CD4-positive, alpha-beta T cell treated with Interleukin-21 for 1 hour (primary cell): ENCODE results near the gene RGSL1.
A peak's percentile ranks its signal among the peaks of the same experiment; 100 is the strongest.

Source experiments
- DNase-seq: peaks from one replicate; pipeline ENCODE4 v3.0.0-alpha.2; 2020

Gene RGSL1

DNA sequence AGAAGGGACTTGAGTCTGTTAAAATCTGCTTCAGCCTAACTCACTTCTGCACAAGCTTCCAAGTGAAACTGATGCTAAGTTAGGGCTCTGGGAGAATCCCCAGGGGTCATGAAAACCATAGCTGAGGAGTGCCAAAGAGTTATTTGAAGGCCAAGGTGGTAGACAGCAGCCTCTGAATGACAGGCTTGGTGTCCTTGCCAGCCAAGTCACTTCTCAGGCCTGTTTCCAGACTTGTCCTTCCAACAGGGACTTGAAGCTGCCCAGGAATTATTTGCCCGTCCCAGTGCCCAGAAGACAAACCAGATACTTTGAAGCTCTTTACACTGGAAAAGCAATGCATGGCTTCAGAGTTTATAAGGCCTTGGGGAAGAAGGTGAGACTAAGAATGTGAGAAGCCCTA, 105.5 kb downstream of the RGSL1 start:
- DNase-seq, result no peak

DNA sequence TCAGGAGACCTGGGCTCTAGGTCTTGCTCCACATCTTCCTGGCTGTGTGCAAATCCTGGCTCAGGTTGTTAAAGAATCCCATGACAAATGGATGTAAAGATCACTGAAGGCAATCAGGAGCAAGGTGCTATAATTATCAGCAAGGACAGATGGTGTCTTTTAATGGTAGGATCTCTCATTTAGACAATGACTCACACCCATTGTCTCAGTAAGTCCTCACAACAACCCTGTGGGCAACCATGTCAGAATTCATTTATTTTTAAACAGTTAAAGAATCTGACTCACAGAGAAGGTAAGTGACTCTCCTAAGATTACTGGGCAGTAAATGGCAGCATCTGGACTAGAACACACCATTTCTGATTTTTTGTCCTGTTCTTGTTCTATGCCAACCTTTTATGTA, 106.3 kb downstream of the RGSL1 start:
- no peak for DNase-seq

DNA sequence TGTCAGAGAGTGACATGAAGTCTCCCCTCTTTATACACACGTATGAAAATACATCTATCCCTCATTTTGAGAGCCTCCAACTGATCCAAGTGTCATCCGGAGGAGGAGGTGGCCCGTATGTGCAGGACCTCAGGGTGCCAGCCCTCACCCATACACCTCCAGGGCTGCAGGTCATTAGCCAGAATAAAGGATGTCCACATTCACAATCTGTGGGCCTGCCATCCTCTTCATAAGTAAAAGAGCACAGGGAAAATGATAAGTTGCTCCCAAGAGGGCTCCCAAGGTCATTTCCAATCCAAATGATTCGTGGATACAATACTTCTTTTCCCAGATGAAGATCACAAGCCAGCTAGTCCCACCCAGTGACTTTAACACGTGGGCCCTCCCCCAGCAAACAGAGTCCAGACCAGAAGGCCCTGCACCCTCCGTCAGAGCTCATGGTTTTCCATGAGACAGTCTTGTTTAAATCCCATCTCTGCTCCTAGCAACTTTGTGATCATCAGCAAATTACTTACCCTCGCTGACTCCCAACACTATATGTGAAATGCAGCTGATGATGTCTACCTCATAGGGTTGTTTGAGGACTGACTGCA, 110.5 kb downstream of the RGSL1 start:
- no peak for DNase-seq

- no peak for DNase-seq
Observed at GRCh38 chr1:182561456-182561855, 111.5 kb downstream of the RGSL1 start.

GRCh38 chr1:182563095-182563494, 113.1 kb downstream of the RGSL1 start:
- DNase-seq, result no peak

- no peak for DNase-seq
Observed at GRCh38 chr1:182564406-182565004, 114.6 kb downstream of the RGSL1 start.

DNA sequence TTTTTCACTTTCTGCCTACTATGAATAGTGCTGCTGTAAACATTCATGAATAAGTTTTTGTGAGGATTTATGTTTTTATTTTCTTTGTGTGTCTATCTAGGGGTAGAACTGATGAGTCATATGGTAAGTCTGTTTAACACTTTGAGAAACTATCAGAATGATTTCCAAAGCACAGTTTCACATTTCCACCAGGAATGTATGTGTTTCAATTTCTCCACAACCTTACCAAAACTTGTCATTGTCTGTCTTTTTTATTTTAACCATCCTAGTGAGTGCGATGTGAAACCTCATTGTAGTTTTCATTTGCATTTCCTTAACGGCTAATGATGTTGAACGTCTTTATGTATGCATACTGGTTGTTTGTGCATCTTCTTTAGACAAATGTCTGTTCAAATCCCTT, 115.6 kb downstream of the RGSL1 start:
- no peak for DNase-seq

DNA sequence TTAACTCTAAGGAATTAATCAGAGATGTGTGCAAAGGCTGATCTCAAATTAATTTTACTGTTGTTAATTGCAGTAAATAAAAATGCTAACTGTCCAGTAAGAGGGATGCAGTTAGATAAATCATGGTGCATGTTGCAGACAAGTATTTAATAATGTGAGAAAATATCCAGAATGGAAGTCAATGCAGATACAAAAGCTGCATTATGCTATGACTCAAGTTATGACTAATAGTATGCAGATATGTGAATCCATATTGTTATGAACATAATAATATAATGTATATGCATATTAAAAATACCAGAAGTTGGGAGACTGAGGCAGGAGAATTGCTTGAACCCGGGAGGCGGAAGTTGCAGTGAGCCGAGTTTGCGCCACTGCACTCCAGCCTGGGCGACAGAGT, 117.7 kb downstream of the RGSL1 start:
- no peak for DNase-seq

- no peak for DNase-seq
Observed at GRCh38 chr1:182568647-182569284, 118.8 kb downstream of the RGSL1 start.

DNA sequence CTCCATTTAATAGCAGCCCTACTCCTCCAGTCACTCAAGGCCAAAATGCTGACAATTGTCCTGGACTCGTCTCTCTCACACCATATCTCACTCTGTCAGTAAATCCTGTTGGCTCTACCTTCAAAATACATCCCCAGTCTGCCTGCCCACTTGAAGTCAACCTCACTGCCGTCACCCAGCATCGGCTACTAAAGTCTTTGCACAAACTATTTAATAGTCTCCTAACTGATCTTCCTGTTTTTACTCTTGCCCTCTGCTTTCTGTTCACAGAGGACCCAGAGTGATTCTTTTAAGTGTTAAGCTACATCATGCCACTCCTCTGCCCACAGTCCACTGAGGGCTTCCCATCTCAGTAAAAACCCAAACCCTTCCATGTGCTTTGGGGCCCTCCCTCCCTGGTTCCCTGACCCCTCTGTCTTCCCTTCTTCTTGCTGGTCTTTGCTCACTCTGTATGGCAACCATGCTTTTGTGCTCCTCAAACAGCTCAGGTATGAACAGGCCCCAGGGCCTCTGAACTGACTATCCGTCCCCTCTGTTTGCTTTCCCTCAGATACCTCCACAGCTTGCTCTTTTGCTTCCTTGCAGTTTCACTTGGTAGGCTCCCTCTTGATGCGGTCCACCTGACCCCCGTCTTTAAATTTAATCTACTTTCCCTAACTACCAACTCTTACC, 120.1 kb downstream of the RGSL1 start:
- DNase-seq, result no peak

DNA sequence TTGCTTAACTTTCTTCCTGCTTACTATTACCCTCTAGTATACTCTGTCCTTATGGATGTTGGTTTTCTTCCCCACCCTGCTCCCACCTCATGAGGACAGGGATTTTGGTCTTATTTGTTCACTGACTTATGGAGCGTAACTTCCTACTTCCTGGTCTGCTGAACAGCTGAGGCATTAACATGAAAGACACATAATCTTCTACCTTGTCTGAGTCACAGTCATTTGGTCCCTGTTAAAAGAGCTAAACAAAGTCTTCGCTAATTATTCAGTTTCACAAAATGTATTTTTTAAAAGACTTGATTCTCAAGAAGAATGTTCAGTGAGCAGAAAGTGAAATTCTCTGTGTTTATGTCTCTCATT, 120.6 kb downstream of the RGSL1 start:
- DNase-seq, result no peak

DNA sequence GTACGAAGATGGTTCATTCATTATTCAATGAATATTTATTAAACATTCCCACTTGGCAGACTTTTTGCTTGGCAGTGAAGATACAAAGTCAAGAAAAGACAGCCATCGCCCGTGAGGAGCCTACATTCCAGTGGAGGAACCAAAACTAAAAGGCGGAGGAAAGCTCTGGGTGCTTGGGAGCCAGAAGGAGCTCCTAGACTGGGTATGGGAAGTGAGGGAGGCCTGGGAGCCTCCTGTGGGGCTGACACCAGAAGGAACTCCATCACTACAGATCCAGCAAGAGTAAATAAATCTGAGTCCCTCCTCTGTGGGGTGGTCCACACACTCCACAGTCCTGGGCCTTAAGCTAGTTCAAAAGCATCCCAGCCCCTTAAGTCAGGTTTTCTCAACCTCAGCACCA, 124.2 kb downstream of the RGSL1 start:
- DNase-seq, result no peak

- DNase-seq, result no peak
Observed at GRCh38 chr1:182575540-182576149, 125.7 kb downstream of the RGSL1 start.

GRCh38 chr1:182580736-182581135, 130.8 kb downstream of the RGSL1 start:
- DNase-seq, result no peak

- no peak for DNase-seq
Observed at GRCh38 chr1:182584746-182585145, 134.8 kb downstream of the RGSL1 start.

GRCh38 chr1:182586380-182586779, 136.4 kb downstream of the RGSL1 start:
- DNase-seq, result no peak

GRCh38 chr1:182587093-182587492, 137.1 kb downstream of the RGSL1 start:
- no peak for DNase-seq

DNA sequence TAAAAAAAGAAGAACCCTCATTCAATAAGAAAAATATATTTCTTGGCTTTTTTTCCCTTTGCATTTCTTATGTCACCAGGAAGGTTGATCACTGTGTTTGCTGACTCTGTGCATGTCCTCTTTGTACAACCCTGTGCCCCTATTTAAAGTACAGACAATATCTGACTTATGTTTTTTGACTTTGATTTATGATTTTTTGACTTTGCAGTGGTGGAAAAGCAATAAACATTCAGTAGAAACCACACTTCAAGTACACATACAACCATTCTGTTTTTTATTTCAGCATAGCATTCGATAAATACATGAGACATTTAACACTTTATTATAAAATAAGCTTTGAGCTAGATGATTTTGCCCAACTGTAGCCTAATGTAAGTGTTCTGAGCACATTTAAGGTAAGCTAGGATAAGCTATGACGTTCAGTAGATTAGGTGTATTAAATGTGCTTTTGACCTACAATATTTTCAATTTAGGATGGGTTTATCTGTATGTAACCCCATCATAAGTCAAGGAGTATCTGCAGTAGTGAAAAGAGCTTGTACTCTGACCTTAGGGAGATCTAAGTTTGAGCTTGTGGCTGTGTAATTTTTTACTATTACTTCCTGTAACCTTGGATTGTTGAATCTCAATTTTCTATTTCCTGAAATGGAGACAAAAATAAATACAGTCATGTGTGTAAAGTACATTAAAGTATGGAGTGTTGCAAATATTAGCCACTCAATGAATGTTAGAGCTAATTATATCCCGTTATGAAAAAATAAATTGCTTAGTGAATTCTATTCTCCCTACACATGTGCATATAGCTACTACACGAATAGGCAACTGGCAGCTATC, 137.9 kb downstream of the RGSL1 start:
- DNase-seq, result no peak

DNA sequence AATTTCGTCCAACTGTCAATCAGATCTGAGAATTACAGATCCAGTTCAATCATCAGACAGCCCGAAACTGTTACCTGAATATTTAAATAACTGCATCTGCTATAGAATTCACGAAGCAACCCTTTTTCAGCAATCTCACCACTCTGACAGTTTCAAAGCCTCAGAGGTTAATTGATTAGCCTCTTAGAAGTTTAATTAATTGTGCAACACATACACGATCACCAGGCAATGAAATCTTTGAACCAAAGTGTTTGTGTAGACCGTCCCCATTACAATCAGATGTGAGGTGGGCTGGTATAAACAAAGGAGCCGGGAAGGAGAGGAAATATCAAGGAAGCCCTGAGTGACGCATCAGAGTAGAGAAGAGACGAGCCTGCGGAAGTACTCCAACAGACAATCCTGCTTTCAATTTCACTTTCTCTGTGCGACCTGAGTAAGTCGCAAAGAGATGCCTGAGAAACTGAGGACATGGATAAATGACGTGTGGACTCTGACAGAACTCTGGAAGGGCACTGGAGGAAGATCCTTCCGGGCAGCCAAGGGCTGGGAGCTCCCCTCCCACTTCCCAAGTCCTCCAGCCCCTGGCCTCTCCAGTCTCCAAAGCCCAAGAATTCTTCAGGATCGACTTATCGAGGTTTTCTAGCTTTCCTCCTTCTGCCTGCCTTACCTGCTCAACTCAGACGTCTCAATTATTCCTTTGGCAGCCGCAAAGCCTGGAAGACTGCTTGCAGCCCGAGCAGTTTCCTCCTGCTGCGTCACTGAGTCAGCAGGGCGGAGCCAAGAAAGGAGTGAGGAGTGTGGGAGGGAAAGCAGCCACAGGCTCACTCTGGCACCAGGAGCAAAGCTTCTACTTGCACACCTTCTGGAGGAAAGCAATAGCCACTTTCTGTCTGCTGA, 138.8 kb downstream of the RGSL1 start, which contains the start of gene RNASEL:
RNASEL (minus strand) TSS at position 757 of the 897 bp plus-strand sequence. CDS start 2,450 bp downstream, outside the sequence.
- DNase-seq, result peak; percentile 72

DNA sequence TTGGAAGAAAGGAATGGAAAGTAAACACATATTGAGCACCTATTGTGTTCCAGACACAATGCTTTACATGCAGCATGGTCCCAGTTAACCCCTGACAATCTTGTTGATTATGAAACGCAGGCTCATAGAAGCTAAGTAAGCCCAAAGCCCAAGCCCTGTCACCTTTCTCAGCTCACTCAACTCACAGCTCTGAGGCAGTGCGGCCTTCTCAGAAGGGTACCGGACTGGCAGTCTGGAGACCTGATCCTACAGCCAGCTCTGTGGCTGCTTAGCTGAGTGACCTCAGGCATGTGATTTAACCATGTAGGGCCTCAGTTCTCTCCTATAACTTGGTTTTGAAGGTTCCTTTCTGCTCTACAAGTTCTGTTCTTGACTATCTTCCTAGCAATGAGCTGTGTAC, 139.6 kb downstream of the RGSL1 start:
- no peak for DNase-seq

DNA sequence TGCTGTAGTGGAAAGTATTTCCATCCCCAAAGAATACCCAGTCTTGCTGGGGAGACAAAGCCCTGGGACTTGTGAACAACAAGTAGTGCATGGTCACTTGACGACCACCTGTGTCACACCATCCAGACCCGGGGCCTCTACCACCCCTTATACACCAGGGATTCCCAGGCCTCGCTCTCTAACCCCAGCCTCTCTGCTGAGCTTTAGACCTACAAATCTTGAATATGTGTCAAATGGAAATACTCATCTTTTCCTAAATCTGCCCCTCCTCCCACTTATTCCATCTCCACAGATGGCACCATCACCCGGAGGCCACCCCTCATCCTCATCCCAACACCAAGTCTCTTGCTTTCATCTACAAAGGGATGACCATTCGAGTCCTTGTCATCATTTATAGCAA, 140.0 kb downstream of the RGSL1 start:
- DNase-seq, result no peak
